Measurements from ENCODE around the gene CDKN1B. TPM values are rescaled to one million over a fixed set of nuclear protein-coding genes. Genes with fewer than 3 reads are reported as not detected.

CDKN1B gene
- total RNA-seq, 1 experiment from 2014 or later = 38.7 TPM

DNA sequence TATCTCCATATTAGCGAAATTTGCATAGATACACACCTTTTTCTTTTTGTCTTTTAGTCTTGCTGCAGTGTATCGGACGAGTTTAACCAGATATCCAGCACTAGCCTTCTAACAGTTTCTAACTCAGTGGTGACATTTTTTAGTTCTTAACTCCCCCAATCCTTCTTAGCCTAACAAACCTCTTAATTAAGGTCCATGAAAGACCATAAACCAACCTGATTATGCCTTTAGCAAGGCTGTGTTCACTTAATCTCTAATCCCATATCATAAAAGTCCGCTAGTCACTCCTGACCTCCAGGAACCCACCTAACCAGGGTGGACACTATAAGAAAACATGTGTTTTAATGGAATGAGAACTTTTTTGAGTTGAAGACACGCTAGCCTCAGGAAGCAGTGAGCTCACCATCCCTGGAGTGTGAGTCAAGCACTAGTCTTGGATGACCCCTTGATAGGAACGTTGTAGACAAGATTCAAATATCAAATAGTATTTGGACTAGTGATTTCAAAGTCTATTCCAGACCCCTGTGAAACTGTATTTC, 9.5 kb downstream of the CDKN1B start:
- TF ChIP-seq, protein P1, sequence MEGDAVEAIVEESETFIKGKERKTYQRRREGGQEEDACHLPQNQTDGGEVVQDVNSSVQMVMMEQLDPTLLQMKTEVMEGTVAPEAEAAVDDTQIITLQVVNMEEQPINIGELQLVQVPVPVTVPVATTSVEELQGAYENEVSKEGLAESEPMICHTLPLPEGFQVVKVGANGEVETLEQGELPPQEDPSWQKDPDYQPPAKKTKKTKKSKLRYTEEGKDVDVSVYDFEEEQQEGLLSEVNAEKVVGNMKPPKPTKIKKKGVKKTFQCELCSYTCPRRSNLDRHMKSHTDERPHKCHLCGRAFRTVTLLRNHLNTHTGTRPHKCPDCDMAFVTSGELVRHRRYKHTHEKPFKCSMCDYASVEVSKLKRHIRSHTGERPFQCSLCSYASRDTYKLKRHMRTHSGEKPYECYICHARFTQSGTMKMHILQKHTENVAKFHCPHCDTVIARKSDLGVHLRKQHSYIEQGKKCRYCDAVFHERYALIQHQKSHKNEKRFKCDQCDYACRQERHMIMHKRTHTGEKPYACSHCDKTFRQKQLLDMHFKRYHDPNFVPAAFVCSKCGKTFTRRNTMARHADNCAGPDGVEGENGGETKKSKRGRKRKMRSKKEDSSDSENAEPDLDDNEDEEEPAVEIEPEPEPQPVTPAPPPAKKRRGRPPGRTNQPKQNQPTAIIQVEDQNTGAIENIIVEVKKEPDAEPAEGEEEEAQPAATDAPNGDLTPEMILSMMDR (conservative IDR thresholded peaks at IDR 0.05; ENCODE audit: low read depth, low read length) = no peak
- TF ChIP-seq EZH2 (IDR thresholded peaks at IDR 0.05; ENCODE audit: borderline replicate concordance, low read depth, low read length, poor library complexity, severe bottlenecking) = no peak
- peak overlapping the region; percentile 96 for H3K4me3 ChIP-seq (ENCODE audit: low read depth, low read length, poor library complexity, severe bottlenecking)
- peaks cover 6% of the 10 kb centered on the region for H3K4me1 ChIP-seq (ENCODE audit: insufficient read depth, low read length, poor library complexity, severe bottlenecking)
- intact Hi-C loops (cut with micrococcal nuclease; ENCODE audit: unreplicated experiment) = no loop called here
- peaks cover 9% of the 10 kb centered on the region for H3K36me3 ChIP-seq (ENCODE audit: insufficient read depth, low read length, poor library complexity, severe bottlenecking)
- POLR2A ChIA-PET (ENCODE audit: low non-redundant PET) = interaction anchor here (0.9 kb wide), 1 partner anchor 11 kb away, joined by 3 read pairs; no protein-coding TSS in a partner anchor
- TSS peak; percentile 77 for BruUV-seq (replicated peaks)
- H3K27ac ChIP-seq (ENCODE audit: low read depth, low read length, poor library complexity, severe bottlenecking) = peak overlapping the region; percentile 99
- no peaks in the 10 kb centered on the region for H3K9me3 ChIP-seq (ENCODE audit: low read depth, low read length, poor library complexity, severe bottlenecking)
- CTCF ChIA-PET = interaction anchor here (0.7 kb wide), 1 partner anchor 11 kb away, joined by 4 read pairs; no protein-coding TSS in a partner anchor
- DNase-seq (ENCODE audit: low spot score) = no peak
- no peaks in the 10 kb centered on the region for H3K27me3 ChIP-seq (replicated peaks; ENCODE audit: insufficient read depth, low read depth, low read length, poor library complexity)

DNA sequence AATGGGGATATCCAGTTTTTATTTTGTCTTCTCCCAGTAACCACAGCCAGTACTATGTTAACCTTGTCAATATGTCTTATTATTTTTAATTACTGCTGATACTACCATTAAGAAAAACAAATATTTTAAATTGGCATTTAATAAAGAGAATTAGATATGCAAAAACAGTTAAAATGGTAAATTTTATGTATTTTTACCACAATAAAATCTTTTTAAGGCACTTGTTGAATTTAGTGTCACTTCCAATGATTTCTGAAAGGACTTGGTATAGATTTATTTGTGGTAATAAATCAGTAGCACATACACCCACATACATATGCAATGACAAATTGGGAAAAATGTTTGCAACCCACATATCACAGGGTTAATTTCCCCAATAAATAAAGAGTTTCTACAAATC, 14.0 kb downstream of the CDKN1B start:
- ChIA-PET CTCF (no interaction called here), POLR2A (ENCODE audit: low non-redundant PET) (no interaction called here)
- no peak for TF ChIP-seq EZH2 (IDR thresholded peaks at IDR 0.05; ENCODE audit: borderline replicate concordance, low read depth, low read length, poor library complexity, severe bottlenecking)
- TF ChIP-seq, protein P1 (conservative IDR thresholded peaks at IDR 0.05; ENCODE audit: low read depth, low read length) = no peak
- H3K4me1 ChIP-seq (ENCODE audit: insufficient read depth, low read length, poor library complexity, severe bottlenecking) = peaks cover 11% of the 10 kb centered on the region
- H3K4me3 ChIP-seq (ENCODE audit: low read depth, low read length, poor library complexity, severe bottlenecking) = no peak overlapping the region
- intact Hi-C loops (cut with micrococcal nuclease; ENCODE audit: unreplicated experiment) = no loop called here
- no peaks in the 10 kb centered on the region for H3K27me3 ChIP-seq (replicated peaks; ENCODE audit: insufficient read depth, low read depth, low read length, poor library complexity)
- no peaks in the 10 kb centered on the region for H3K36me3 ChIP-seq (ENCODE audit: insufficient read depth, low read length, poor library complexity, severe bottlenecking)
- DNase-seq (ENCODE audit: low spot score) = no peak
- H3K9me3 ChIP-seq (ENCODE audit: low read depth, low read length, poor library complexity, severe bottlenecking) = no peaks in the 10 kb centered on the region
- H3K27ac ChIP-seq (ENCODE audit: low read depth, low read length, poor library complexity, severe bottlenecking) = no peak overlapping the region
- BruUV-seq (replicated peaks) = no TSS peak

DNA sequence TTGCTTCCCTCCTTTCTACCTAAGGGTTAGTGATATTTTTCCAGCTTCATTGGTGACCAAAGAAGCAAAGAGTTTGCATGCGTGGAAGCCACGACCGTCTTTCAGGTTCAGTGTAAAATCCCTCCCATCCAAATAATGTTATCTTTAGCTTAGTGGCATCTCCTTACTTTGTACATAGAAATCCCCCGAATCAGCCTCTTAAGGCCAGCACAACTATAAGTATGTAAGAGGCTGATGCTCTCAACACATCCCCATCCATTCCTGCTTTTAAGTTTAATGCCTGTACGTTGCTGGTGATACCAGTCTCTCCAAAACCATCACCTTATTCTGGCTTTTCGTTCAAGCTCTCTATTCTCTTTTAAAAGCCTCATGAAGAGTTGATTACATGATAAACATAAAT, 14.6 kb downstream of the CDKN1B start:
- no peak for TF ChIP-seq EZH2 (IDR thresholded peaks at IDR 0.05; ENCODE audit: borderline replicate concordance, low read depth, low read length, poor library complexity, severe bottlenecking)
- TF ChIP-seq, protein P1 (conservative IDR thresholded peaks at IDR 0.05; ENCODE audit: low read depth, low read length) = no peak
- BruUV-seq (replicated peaks) = no TSS peak

More for the DNA sequence above, 14.6 kb downstream of the CDKN1B start:
- ChIA-PET CTCF (no interaction called here), POLR2A (ENCODE audit: low non-redundant PET) (no interaction called here)
- Histone ChIP-seq H3K27me3 (replicated peaks; ENCODE audit: insufficient read depth, low read depth, low read length, poor library complexity) (no peaks in the 10 kb centered on the region), H3K27ac (ENCODE audit: low read depth, low read length, poor library complexity, severe bottlenecking) (no peak overlapping the region), H3K9me3 (ENCODE audit: low read depth, low read length, poor library complexity, severe bottlenecking) (no peaks in the 10 kb centered on the region), H3K4me3 (ENCODE audit: low read depth, low read length, poor library complexity, severe bottlenecking) (no peak overlapping the region), H3K4me1 (ENCODE audit: insufficient read depth, low read length, poor library complexity, severe bottlenecking) (peaks cover 11% of the 10 kb centered on the region), H3K36me3 (ENCODE audit: insufficient read depth, low read length, poor library complexity, severe bottlenecking) (no peaks in the 10 kb centered on the region)
- intact Hi-C loops (cut with micrococcal nuclease; ENCODE audit: unreplicated experiment) = no loop called here
- DNase-seq (ENCODE audit: low spot score) = no peak
